Measurements from ENCODE around the gene COQ8B.

- peak in 2 of 3 donors; percentile 7 to 15 for TF ChIP-seq POLR2AphosphoS5 (IDR thresholded peaks at IDR 0.05)
- TF ChIP-seq POLR2A (IDR thresholded peaks at IDR 0.05), result no peak
Observed at GRCh38 chr19:40756502-40757110, 39.9 kb upstream of the COQ8B start.
